ELF-1 (cell line): ENCODE measurements around the gene GRB7.
"Not testable (repeated sequence)": the region's sequence is repeated elsewhere in the genome, so short reads cannot be mapped to it uniquely, and the experiment has no call there.

Experiments used
- DNase-seq: peaks from one replicate; pipeline ENCODE4 v3.0.0-alpha.2; 2016; ENCODE audit warnings: low read depth, low spot score

The GRB7 gene

GRCh38 chr17:39732586-39732985 is 5.2 kb upstream of the GRB7 start:
- DNase-seq = no peak

GRCh38 chr17:39735882-39736281 is 1.9 kb upstream of the GRB7 start:
- peak; percentile 62 for DNase-seq

GRCh38 chr17:39736319-39737165 is 1.2 kb upstream of the GRB7 start:
- no peak for DNase-seq

DNA sequence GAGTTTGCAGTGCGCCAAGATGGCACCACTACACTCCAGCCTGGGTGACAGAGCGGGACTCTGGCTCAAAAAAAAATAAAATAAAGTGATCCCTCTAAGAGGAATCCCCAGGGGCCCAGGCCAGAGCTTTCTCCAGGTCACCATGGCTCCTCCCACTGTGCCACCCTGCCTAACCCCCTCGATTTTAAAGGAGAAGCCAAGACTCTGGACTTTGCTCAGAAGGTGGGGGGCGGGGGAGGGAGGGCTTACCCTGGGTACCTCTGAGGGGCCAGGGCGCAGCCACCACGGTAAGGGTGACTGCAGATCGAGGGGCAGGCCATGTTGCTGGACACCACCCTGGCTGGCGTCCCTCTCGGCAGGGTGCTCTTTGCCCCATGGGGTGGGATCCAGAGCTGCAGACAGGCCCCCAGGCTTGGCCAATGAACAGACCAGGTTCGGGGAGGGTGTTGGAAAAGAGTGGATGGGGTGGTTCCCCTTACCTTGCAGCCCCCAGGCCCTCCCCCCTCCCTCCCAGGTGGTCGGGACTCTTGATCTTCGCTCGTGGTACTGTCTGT is 455 bp upstream of the GRB7 start:
- no peak for DNase-seq

GRCh38 chr17:39738568-39738901 is 797 bp downstream of the GRB7 start:
- peak; percentile 70 for DNase-seq

- DNase-seq = peak; percentile 85
Measured at GRCh38 chr17:39738983-39739884, 1.5 kb downstream of the GRB7 start.

GRCh38 chr17:39739885-39740356 is 2.2 kb downstream of the GRB7 start:
- DNase-seq = peak; percentile 62

GRCh38 chr17:39740357-39741111 is 2.8 kb downstream of the GRB7 start:
- DNase-seq = peak; percentile 83

- no peak for DNase-seq
Measured at GRCh38 chr17:39742126-39742855, 4.6 kb downstream of the GRB7 start.

DNA sequence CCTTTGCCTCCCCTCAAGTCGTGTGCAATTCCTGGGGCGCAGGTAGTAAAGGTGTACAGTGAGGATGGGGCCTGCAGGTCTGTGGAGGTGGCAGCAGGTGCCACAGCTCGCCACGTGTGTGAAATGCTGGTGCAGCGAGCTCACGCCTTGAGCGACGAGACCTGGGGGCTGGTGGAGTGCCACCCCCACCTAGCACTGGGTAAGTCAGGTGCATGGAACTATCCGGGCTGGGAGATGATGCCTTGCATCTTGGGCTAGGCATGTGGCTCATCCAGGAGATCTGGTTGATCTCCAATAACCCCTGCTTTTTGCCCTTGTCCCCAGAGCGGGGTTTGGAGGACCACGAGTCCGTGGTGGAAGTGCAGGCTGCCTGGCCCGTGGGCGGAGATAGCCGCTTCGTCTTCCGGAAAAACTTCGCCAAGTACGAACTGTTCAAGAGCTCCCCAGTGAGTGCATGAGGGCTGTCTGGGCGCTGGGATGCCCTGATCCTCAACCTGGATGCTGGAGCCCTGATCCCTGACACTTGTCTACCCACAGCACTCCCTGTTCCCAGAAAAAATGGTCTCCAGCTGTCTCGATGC is 5.2 kb downstream of the GRB7 start:
- no peak for DNase-seq

DNA sequence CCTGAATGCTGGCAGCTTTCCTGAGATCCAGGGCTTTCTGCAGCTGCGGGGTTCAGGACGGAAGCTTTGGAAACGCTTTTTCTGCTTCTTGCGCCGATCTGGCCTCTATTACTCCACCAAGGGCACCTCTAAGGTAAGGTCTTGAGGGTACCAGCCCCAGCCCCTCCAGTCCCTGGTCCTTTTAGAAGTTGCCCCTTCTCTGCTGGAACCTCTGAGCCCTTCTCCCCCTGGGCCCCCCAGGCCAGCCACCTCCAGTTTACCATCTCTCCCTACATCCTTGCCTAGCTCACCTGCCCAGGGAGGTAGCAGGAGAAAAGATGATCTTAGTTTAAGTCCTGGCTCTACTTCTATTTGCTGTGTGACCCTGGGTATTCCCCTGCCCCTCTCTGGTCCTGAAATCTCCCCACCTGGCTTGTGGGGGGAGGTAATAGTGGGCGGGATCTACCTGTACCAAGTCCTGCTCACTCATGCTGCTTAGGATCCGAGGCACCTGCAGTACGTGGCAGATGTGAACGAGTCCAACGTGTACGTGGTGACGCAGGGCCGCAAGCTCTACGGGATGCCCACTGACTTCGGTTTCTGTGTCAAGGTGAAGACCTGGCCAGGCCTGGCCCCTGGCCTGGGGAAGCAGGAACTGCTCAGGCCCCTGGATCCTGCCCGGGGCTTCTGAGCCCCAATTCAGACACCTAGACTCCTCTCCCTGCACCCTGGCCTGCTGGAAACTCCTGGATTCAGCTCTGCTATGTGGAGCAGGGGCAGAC is 6.5 kb downstream of the GRB7 start:
- no peak for DNase-seq

DNA sequence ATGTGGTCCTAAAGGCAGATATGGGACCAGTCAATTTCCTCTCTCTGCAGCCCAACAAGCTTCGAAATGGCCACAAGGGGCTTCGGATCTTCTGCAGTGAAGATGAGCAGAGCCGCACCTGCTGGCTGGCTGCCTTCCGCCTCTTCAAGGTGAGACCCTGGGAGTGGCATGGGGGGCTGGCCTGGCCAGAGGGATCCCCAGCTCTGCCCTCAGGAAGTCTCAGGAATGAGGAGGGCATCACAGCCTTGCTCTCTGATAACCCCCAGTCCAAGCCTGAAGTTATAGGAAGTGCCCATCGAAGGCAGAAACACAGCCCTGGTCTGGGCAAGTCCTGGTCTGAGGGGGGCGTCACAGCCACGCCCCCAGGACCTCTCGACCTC is 7.1 kb downstream of the GRB7 start:
- no peak for DNase-seq

GRCh38 chr17:39745335-39746144 is 7.8 kb downstream of the GRB7 start:
- no peak for DNase-seq

DNA sequence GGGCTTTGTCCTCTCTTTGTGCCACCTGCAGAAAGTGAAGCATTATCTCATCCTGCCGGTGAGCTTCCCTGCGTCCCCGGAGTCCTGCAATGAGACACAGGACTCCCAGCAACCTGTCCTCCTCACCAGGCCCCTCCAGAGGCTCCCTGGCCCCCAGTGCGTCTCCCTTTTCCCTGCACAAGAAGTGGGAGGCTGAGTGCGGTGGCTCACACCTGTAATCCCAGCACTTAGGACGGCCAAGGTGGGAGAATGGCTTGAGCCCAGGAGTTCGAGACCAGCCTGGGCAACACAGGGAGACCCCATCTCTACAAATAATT is 8.4 kb downstream of the GRB7 start:
- DNase-seq = no peak

DNA sequence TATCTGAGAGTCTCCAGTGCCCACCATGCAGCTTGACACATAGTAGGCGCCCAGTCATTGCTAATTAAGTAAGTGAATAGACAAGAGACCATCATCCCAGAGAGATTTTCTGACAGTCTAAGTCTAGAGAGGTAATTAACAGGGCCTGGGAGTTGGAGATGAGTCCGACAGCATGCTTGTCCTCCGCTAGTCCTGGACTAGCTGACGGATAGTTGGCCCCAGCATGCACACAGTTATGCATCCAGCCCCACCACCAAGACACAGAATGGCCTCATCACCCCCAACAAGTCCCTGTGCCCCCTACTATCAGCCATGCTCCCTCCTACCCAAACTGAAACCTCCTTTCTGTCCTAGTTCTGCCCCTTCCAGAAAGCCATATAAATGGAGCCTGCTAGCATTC is 10.0 kb downstream of the GRB7 start:
- no peak for DNase-seq

DNA sequence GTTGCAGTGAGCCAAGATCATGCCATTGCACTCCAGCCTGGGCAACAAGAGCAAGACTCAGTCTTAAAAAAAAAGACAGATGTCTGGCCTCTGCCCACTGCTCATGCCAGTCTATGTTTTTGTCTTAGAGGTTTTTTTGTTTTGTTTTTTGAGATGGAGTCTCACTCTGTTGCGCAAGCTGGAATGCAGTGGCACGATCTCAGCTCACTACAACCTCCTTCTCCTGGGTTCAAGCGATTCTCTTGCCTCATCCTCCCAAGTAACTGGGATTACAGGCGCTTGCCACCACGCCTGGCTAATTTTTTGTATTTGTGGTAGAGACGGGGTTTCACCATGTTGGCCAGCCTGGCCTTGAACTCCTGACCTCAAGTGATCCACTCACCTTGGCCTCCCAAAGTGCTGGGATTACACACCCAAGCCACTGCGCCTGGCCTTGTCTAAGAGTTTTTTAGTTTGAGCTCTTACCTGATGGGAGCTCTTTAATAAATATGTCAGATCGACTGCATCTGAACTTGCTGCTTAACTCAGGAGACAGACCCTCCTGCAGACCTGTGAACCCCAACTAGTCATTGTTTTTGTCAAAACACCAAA is 10.8 kb downstream of the GRB7 start:
- not testable (repeated sequence) for DNase-seq

DNA sequence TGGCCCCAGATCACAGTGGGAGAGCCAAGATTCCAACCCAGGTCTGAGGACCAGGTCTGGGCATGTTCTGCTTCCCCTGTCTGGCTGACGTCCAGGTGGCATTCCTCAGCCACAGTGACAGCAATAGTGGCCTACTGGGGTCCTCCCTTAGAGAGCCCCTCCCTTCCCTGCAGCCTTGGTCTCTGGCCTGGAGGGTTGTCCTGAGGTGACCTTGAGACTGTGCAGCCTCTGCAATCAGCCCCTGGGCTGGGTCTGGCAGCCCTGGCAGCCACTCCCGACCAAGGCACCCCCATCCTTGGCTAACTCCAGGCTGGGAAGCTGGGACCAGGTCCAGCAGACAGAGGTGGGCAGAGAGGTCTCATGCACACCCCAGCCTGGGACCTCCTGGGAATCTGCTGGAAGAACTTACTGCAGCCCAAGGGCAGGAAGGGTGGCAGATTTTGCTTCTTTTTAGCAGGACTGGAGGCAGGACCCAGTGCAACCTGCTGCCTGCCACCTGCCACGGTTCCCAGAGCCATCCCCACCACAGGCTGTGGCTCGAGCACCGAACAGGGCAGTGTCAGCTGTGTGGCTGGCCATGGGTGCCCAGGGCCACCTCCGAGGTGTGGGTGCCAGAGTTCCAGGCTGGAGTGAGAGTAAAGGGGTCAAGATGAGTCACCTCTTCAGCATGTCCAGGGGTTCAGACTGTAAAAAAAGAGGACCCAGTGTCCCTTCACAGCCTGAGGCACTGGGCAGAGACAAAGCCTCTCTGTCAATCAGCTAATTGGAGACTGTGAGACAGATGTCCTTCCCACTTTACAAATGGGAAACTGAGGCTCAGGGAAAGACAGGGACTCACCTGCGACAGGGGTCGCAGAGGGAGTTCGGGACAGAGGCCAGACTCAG is 12.6 kb downstream of the GRB7 start:
- DNase-seq = no peak
